Measurements from ENCODE around the gene SLC25A22.

The SLC25A22 gene

DNA sequence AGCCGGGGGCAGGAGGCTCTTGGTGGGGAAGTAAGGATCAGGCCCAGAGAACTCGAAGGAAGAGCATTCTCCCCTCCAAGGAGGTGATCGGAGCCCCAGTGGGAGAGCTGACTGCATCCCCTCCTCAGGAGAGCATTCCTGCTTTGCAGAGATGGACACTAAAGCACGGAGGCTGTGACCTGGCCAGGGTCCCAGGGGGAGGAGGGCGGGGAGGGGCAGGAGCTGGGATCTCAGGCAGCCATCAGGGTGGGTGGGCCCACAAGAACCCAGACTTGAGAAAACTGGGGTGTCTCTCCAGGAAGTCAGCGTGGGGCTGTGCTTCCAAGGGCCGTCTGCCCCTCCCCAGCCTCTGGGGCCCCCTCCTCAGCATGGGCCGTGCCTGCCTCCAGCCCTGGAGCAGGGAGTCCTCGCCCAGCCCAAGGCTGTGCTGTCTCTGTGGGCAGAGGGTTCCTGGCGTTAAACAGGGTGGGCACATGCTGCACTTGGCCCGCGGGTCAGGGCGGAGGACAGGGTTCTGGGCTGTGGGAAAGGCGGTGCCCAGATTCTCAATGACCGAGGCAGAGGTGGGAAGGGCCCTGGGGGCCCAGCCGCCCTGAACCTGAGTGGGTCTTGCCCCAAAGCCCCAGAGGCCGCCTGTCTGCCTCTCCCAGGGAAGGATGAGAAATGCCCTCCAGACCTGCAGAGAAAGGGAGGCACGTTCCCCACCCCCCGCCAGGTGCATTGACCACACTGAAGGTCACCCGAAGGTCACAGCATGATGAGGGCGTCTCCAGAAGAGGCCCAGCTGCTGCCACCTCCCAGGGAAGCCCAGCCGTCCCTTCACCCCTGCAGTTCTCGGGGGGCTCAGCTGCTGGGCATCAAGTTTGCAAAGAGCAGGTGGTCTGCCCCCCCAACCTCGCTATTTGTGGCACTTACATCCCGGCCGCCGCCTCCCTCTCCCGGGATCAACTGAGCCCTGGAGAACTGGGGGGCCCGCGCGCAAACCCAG lies 8.8 kb downstream of the SLC25A22 start:
- no peak for DNase-seq
- Mint-ChIP-seq H3K4me3 (peak overlapping the region; percentile 47 to 62), H3K9me3 (no peaks in the 10 kb centered on the region), H3K4me1 (peaks cover 2 to 18% of the 10 kb centered on the region in 2 donors), H3K27ac (peak overlapping the region; percentile 82), H3K36me3 (peaks cover 22 to 29% of the 10 kb centered on the region in 2 donors), H3K27me3 (peaks cover 3 to 12% of the 10 kb centered on the region in 2 donors)
- ATAC-seq (replicated peaks): peak in 1 of 2 donors; percentile 18

DNA sequence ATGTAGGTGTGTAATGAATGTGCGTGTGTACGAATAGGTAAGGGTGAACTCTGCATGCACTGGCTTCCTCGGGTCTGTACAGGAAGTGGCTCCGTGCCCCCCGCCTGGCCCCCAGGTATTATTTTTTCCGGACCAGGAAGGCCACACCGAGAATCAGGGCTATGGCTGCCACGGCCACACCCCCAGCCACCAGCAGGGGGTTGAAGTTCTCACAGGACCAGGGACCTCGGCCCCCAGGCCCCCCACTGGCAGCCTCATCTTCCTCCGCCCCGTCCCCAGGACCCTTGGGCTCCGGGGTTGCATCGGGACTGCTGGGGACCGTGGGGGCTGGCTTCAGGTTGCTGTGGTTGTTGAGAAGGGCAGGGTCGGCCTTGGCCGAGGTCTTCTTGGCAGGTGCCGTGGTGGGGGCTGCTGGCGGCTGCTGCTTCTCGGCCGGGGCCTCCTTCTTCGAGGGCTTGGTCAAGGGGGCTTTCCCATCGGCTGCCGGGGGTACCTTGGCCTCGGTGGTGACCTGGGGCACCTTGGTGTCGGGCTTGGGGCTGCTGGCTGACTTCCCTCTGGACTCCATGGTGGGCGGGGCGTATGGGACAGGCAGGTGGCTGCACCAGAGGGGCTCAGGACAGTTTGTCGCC lies 10.0 kb downstream of the SLC25A22 start:
- DNase-seq: no peak
- H3K27ac Mint-ChIP-seq: peak overlapping the region; percentile 82

DNA sequence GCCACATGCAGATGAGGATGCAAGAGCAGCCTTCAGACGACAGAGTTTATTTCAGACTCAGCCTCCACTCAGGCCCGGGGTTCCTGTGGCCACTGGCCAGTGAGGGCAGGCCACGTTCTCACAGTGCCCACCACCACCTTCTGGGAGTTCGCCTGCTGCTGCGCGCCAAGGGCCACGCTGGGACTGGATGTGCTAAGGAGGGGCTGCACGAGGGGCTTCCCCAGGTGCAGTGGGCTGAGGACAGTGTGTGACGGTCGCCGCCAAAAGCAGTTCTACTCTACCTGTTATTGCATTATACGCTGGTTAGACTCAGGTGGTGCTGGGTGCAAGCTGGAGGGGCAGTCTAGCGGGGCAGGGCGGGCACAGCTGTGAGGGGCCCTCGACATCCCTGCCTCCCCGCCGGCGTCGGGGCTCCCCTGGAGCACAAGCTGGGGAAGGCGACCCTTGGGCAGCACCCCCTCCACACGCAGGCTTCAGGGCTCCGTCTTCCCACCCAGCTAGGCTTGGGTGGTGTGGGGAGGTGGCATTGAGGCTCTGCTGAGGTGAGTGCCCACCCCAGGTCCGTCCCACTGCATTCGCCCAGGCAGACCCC lies 10.9 kb downstream of the SLC25A22 start:
- DNase-seq (no peak), ATAC-seq (replicated peaks) (no peak)
- Mint-ChIP-seq H3K36me3 (peaks cover 18 to 24% of the 10 kb centered on the region in 2 donors), H3K4me3 (no peak overlapping the region), H3K4me1 (peaks cover 2 to 24% of the 10 kb centered on the region in 2 donors), H3K27me3 (peaks cover 3 to 12% of the 10 kb centered on the region in 2 donors), H3K9me3 (no peaks in the 10 kb centered on the region), H3K27ac (no peak overlapping the region)

More for the DNA sequence above, 10.0 kb downstream of the SLC25A22 start:
- Mint-ChIP-seq H3K36me3 (peaks cover 22 to 29% of the 10 kb centered on the region in 2 donors), H3K27me3 (peaks cover 3 to 12% of the 10 kb centered on the region in 2 donors), H3K4me3 (no peak overlapping the region), H3K9me3 (no peaks in the 10 kb centered on the region), H3K4me1 (peaks cover 2 to 24% of the 10 kb centered on the region in 2 donors)
- no peak for ATAC-seq (replicated peaks)

DNA sequence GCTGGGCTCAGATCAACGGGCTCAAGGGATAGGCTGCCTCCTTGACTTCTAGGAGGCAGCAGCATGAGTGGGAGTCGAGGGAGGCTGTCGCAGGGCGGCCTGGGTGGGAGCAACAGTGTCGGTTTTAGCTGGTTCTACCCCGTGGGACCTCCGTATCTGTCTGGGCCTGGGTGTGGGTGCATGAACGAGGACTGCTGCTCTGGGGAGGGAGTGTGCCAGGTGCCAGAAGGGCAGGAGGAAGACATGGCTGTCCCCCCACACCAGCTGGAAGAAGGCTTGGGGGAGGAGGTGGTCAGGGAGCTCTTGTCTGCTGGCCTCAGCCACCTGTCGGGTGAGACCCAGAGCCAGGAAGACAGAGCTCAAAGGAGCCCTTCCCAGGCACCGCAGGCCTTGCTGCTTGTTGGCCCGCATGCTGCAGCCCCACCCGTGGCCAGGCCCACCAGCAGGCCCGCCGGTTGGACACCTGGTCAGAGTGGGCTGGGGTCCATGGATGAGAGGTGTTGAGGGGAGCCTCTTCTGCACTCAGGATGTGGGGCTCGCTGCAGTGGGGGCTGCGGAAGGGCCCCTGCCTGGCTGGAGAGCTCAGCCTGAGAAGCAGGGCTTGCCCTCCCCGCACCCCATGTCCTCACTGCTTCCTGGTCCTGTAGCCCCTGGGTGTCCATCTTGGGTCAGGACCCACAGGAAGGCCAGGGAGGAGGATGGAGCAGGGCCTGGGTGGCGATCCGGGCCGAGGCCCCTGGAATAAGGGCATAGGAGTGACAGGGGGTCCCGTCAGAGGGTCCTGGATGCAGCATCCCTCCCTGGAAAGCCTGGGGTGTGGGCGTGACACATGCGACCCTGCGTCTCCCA lies 11.6 kb downstream of the SLC25A22 start:
- Mint-ChIP-seq H3K36me3 (peaks cover 17 to 21% of the 10 kb centered on the region in 2 donors), H3K27ac (no peak overlapping the region), H3K27me3 (peaks cover 3 to 12% of the 10 kb centered on the region in 2 donors), H3K4me3 (no peak overlapping the region), H3K4me1 (peaks cover 2 to 24% of the 10 kb centered on the region in 2 donors), H3K9me3 (no peaks in the 10 kb centered on the region)
- ATAC-seq (replicated peaks) (no peak), DNase-seq (no peak)

DNA sequence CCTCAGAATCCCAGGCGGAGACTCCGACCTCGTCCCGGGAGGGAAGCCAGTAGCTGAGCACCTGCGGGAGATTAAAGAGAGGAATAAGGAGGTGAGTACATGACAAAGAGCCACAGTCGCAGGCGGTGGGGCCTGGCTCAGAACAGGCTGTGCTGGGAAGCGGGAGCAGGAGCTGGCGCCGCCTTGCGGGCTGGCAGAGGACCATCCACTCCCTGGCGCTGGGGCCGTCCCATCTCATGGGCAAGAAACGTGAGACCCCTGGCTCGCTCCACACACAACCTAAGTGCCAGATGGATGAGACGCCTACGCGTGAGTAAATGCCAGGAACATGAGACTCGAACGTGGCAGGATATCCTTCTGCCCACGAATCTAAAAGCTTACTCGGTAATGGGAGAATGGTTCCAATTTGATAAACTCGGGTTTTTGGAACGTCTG lies 14.5 kb downstream of the SLC25A22 start:
- DNase-seq: no peak
- peaks cover 8 to 27% of the 10 kb centered on the region in 2 donors for H3K36me3 Mint-ChIP-seq
- peaks cover under 1 to 2% of the 10 kb centered on the region in 2 donors for H3K27me3 Mint-ChIP-seq
- no peak overlapping the region for H3K27ac Mint-ChIP-seq
- H3K4me3 Mint-ChIP-seq: no peak overlapping the region
- no peaks in the 10 kb centered on the region for H3K9me3 Mint-ChIP-seq
- peak in 1 of 2 donors; percentile 69 for ATAC-seq (replicated peaks)
- peaks cover 6 to 25% of the 10 kb centered on the region in 2 donors for H3K4me1 Mint-ChIP-seq

DNA sequence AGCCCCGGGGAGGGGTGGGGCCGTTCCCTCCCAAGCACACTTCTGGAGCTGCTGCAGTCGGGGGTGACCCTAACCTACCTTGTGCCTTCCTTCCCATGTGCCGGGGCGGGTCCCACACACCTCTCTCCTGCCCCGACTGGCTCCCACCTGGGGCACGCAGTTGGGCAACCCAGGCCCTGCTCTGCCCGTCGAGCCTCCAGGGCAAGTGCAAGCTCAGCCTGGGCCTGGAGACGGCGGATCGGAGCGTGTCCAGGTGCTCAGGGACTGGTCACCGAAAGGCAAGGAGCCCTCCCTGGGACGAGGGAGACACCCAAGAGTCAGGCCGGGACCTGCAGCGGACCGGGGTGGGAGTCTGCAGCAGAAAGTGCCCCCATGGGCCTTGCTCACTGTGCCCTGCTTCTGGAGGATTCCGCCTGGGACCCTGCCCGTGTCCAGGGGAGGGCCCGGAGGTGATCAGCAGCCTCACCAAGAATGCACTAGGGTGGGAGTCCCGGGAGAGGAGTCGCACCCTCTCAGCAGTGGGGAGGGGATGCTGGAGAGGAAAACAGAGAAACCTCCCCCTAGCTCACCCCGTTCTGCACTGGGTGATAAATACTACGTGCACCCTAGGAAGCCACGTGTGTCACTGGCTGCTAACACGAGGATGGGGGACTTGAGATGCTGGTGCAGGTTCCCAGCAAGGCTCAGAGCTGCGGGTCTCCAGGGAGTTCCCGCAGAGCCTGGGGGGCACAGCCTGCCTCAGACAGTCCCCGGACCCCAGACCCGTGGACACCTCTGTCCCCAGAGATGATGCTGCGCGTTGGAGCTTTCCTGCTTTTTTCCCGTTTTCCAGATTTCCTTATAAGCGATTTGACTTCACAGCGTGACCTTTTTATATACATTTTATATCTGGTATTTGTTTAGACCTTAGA lies 15.6 kb downstream of the SLC25A22 start:
- Mint-ChIP-seq H3K27ac (no peak overlapping the region), H3K27me3 (no peaks in the 10 kb centered on the region), H3K4me1 (peaks cover 6 to 21% of the 10 kb centered on the region in 2 donors), H3K36me3 (peaks cover 8 to 27% of the 10 kb centered on the region in 2 donors), H3K9me3 (no peaks in the 10 kb centered on the region), H3K4me3 (no peak overlapping the region)
- DNase-seq (no peak), ATAC-seq (replicated peaks) (no peak)

DNA sequence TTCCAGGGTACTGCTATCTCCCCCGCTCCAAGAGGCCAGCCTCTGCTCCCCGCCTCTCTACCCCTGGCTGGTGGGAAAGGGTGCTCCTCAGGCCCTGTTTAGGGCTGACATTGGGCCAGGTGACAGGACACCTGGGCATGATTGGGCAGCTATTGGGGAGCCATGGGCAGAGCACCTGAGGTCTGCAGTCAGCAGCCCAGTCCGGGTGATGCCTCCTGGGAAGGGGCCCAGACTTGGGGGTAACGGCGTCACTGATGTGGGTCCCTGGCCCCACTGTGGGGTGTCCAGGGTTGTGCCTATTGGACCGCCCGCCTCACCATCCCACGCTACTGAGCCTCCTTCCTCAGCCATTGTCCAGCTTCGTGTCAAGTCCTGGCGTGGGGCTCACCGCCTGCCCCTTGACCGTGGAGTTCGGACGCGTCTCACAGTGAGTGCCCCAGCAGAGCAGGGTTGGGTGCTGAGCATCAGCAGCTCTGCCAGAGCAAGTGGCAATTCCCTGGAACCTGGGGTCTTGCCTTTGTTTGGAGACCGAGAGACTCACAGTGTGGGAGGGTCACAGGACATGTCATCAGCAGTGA lies 18.0 kb downstream of the SLC25A22 start:
- no peak for DNase-seq
- Mint-ChIP-seq H3K4me3 (peak overlapping the region in 1 of 2 donors; percentile 37), H3K4me1 (peaks cover 14 to 39% of the 10 kb centered on the region in 2 donors), H3K27ac (no peak overlapping the region), H3K27me3 (no peaks in the 10 kb centered on the region), H3K9me3 (no peaks in the 10 kb centered on the region), H3K36me3 (peaks cover 12 to 33% of the 10 kb centered on the region in 2 donors)
- no peak for ATAC-seq (replicated peaks)

DNA sequence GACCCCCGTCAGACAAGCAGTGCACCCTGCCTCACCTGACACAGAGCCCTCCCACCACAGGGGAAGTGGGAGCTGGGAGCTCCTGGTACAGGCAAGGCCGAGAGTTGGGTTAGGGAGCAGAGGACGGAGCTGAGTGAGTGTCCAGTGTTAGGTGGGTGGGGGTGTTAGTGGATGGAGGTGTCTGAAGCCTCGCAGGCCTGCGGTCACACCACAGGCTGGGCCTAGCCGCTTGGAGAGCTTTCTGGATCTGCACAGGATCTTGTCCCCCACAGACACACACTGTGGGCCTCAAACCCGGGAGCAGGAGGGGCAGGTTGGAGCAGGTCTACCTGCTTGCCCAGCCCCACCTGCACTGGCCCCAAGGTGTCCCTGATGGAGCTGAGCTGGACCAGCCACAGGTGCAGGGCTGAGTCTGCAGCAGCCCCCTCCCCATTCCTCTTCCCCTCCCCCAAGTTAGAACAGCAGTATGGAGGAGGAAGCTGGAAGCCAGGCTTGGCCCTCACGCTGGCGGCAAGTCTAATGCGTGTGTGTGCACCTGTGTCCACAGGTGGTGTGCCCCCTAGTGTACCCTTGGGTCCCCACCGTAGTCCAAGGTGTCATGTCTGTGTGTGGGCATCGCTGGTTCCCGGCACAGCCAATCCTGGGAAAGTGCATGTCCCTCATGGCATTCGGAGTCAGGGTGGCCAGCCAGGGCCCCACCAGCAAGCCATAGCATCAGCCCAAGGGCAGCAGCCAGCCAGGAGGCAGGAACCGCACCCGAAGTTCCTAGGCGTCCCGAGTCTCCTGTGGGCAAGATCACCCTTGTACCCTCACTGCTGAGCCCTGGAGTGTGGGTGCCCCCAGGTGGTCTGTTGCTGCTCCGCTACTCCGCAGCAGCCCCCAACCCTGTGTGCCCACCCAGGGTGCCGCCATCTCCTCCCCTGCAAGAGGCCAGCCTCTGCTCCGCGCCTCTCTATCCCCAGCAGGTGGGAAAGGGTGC lies 18.8 kb downstream of the SLC25A22 start:
- peaks cover 14 to 46% of the 10 kb centered on the region in 2 donors for H3K4me1 Mint-ChIP-seq
- H3K9me3 Mint-ChIP-seq: no peaks in the 10 kb centered on the region
- peak overlapping the region; percentile 41 to 60 for H3K4me3 Mint-ChIP-seq
- no peaks in the 10 kb centered on the region for H3K27me3 Mint-ChIP-seq
- ATAC-seq (replicated peaks) (no peak), DNase-seq (no peak)
- H3K36me3 Mint-ChIP-seq: peaks cover 13 to 29% of the 10 kb centered on the region in 2 donors
- no peak overlapping the region for H3K27ac Mint-ChIP-seq

DNA sequence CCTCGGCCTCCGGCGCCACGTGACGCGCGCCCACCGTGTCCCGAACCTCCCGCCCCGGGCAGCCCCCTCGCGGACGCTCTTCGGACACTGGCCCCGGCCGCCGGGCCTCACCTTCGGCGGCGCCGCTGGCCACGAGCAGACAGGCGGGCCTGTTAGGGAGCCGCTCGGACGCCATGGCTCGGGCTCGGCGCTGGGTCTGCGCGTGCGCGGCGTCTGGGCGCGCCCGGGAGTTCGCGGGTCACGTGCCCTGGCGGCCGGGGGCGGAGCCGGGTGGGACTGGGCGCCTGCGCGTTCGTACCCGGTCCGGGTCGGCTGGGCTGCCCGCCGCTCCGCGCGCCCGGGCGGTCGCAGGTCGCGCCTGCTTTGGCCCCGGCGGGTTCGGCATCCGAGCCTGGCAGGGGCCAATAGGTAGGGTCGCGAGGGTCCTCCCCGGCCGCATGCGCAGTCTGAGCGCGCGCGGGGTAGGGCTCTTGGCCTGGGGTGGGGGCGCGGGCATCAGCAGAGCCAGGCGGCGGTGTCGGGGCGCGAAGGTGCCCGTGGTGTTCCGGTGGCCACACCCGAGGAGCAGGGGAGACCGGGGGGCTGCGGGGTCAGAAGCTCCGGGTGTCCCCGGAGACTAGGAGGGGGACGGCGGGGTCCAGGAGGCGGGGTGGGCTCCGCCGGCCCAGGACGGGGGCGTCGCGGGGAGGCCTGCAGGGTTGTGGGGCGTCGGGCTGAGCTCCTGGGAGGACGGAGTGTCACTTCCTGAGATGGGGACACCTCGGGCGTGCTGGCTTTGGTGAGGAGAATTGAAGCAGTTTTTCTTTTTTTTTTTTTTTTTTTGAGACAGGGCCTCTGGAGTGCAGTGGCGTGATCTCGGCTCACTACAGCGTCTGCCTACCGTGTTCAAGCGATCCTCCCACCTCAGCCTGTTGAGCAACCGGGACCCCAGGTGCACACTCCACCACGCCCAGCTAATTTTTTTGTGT lies 20.5 kb downstream of the SLC25A22 start, which contains the start of gene GATD1:
GATD1 (minus strand) TSS at position 200 of the 968 bp plus-strand sequence; CDS start at position 175, 25 bp downstream.
- Mint-ChIP-seq H3K4me1 (peaks cover 15 to 47% of the 10 kb centered on the region in 2 donors), H3K9me3 (no peaks in the 10 kb centered on the region), H3K4me3 (peak within 1 kb of the TSS; percentile 98 to 99), H3K36me3 (peaks cover 15 to 26% of the 10 kb centered on the region in 2 donors), H3K27ac (peak within 1 kb of the TSS; percentile 94), H3K27me3 (no peaks in the 10 kb centered on the region)
- ATAC-seq (replicated peaks): peak; percentile 86 to 87
- peak; percentile 91 for DNase-seq

DNA sequence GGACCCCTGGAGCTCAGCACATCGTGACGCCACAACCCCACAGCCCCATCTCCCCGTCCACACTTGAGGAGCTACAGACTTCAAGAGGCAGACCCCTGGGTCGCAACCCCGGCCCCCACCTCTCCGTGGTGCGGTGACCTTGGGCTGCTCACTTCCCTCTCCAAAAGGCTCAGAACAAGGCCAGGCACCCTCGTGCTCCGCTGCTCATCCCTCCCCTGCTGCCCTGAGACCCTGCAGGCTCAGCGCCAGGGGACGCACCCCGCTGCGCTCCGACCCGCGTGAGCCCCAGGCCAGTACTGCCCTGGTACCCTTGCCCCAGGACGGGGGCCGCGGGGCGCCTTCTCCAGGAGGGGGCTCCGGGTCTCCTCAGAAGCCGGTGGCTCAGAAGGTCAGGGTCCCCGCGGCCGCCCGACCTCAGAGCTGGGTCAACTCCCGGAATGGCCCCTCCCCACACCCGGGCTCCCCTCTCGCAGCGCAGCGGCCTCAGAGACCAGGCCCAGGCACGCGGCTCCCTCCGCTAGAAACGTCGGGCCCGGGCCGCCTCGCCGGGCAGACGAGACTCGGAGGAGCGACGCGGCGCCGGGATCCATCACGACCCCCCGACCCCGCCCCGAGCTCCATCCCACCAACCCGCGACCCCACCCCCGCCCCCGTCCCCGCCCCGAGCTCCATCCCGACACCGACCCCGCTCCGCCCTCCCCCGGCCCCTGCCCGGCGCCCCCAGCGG lies 21.4 kb downstream of the SLC25A22 start:
- Mint-ChIP-seq H3K4me3 (peak overlapping the region; percentile 98 to 99), H3K36me3 (peaks cover 13 to 26% of the 10 kb centered on the region in 2 donors), H3K9me3 (no peaks in the 10 kb centered on the region), H3K27ac (peak overlapping the region; percentile 94), H3K27me3 (no peaks in the 10 kb centered on the region), H3K4me1 (peaks cover 15 to 47% of the 10 kb centered on the region in 2 donors)
- no peak for DNase-seq
- ATAC-seq (replicated peaks): peak; percentile 52 to 53

Measured in stimulated activated naive B cell treated with anti-CD40 and anti-IgM and Interleukin-4, amounts not matched to agents 10 μg/mL and 1 μg/mL and 100 μg/mL, for 72 hours (primary cell).